Endodermal cell (in vitro differentiated cells): ENCODE measurements around the gene CCNK. TPM values are rescaled to one million over a fixed set of nuclear protein-coding genes. Genes with fewer than 3 reads are reported as not detected.

ENCODE experiments used
- DNase-seq: peaks from one replicate; pipeline ENCODE4 v3.0.0-alpha.2; 2017
- H3K27ac ChIP-seq: 2 replicates; pipeline ENCODE4 v1.5.1; 2013; ENCODE audit warnings: mild to moderate bottlenecking, low read depth, low read length, moderate library complexity
- H3K27me3 ChIP-seq: 2 replicates; pipeline ENCODE4 v1.6.1; 2013; ENCODE audit warnings: mild to moderate bottlenecking, low read length, moderate library complexity; ENCODE audit not compliant: insufficient read depth, control insufficient read depth, poor library complexity, severe bottlenecking
- H3K36me3 ChIP-seq: 2 replicates; pipeline ENCODE4 v1.7.0; 2013; ENCODE audit warnings: mild to moderate bottlenecking, low read length, moderate library complexity; ENCODE audit not compliant: control insufficient read depth, insufficient read depth
- H3K4me1 ChIP-seq: one replicate; pipeline ENCODE4 v1.7.0; 2013; ENCODE audit warnings: low read length; ENCODE audit not compliant: control insufficient read depth, insufficient read depth
- H3K4me3 ChIP-seq: 2 replicates; pipeline ENCODE4 v1.5.1; 2013; ENCODE audit warnings: mild to moderate bottlenecking, low read length, moderate library complexity
- H3K9ac ChIP-seq: 2 replicates; pipeline ENCODE4 v1.6.1; 2013; ENCODE audit warnings: mild to moderate bottlenecking, low read length, moderate library complexity; ENCODE audit not compliant: poor library complexity, severe bottlenecking; ENCODE audit errors: extremely low read depth
- H3K9me3 ChIP-seq: 2 replicates; pipeline ENCODE4 v1.6.1; 2013; ENCODE audit warnings: mild to moderate bottlenecking, low read length, moderate library complexity; ENCODE audit not compliant: control insufficient read depth
- H3K27ac Mint-ChIP-seq: 2 replicates; pipeline ENCODE4 v1.8.0; 2020; ENCODE audit warnings: mixed read lengths
- H3K27me3 Mint-ChIP-seq: 2 replicates; pipeline ENCODE4 v1.8.0; 2021; ENCODE audit warnings: mild to moderate bottlenecking, mixed read lengths; ENCODE audit not compliant: insufficient read depth
- H3K36me3 Mint-ChIP-seq: 2 replicates; pipeline ENCODE4 v1.8.0; 2020; ENCODE audit warnings: low read depth, mixed read lengths
- H3K4me1 Mint-ChIP-seq: 2 replicates; pipeline ENCODE4 v1.8.0; 2020; ENCODE audit warnings: mixed read lengths
- H3K4me3 Mint-ChIP-seq: 2 replicates; pipeline ENCODE4 v1.8.0; 2020; ENCODE audit warnings: mild to moderate bottlenecking, moderate library complexity, mixed read lengths
- H3K9me3 Mint-ChIP-seq: 2 replicates; pipeline ENCODE4 v1.8.0; 2020; ENCODE audit warnings: mild to moderate bottlenecking, mixed read lengths
- CTCF ChIP-seq: fragments of 200-600 bp; sonication (generic); conservative IDR thresholded peaks from 2 replicates; pipeline ENCODE4 v1.5.0; 2021; ENCODE audit warnings: antibody characterized with exemption, mild to moderate bottlenecking
- WGBS, 2 experiments: methylation state at CpG; one replicate each; pipeline versions ENCODE4 v1.1.5 to v1.1.7; 2013; ENCODE audit warnings: missing lambda C conversion rate in 2 of 2, mixed read lengths in 1 of 2; ENCODE audit not compliant: insufficient coverage in 1 of 2, insufficient read length in 1 of 2; 5-methylcytosine and 5-hydroxymethylcytosine counted together
- total RNA-seq, 2 donors: library from RNA; stranded (reverse); fragmentation: NEBNext Ultra II Directional in 1 of 2; extraction: Animal tissue kit (Norgen Biotek cat#: 25700) in 1 of 2; gene quantifications; 2 replicates in 1 of 2; 3 replicates in 1 of 2; pipeline ENCODE4 v1.2.1, GENCODE V29; 2021

Gene CCNK
- total RNA-seq, 2 donors from 2014 or later = 71.5 to 77.1 TPM

- peaks cover 3% of the 10 kb centered on the region for H3K4me1 Mint-ChIP-seq
- Histone ChIP-seq H3K9me3 (no peaks in the 10 kb centered on the region), H3K27me3 (no peaks in the 10 kb centered on the region), H3K9ac (no peak overlapping the region), H3K36me3 (peaks cover 42% of the 10 kb centered on the region), H3K27ac (no peak overlapping the region), H3K4me1 (no peaks in the 10 kb centered on the region), H3K4me3 (no peak overlapping the region)
- DNase-seq = no peak
- no peak for TF ChIP-seq CTCF
- no peaks in the 10 kb centered on the region for H3K27me3 Mint-ChIP-seq
- peaks cover 23% of the 10 kb centered on the region for H3K36me3 Mint-ChIP-seq
- no peak overlapping the region for H3K4me3 Mint-ChIP-seq
- no peaks in the 10 kb centered on the region for H3K9me3 Mint-ChIP-seq
- 90 to 94% methylated on average over 15 to 16 of the region's 16 CpGs for WGBS, 2 experiments
- no peak overlapping the region for H3K27ac Mint-ChIP-seq
These were observed 31.5 kb downstream of the CCNK start for GRCh38 chr14:99512571-99513182.

GRCh38 chr14:99513183-99513694 lies 32.0 kb downstream of the CCNK start:
- Mint-ChIP-seq H3K9me3 (no peaks in the 10 kb centered on the region), H3K27ac (no peak overlapping the region), H3K27me3 (no peaks in the 10 kb centered on the region), H3K4me3 (no peak overlapping the region), H3K36me3 (peaks cover 18% of the 10 kb centered on the region), H3K4me1 (peaks cover 3% of the 10 kb centered on the region)
- Histone ChIP-seq H3K27me3 (no peaks in the 10 kb centered on the region), H3K27ac (no peak overlapping the region), H3K9me3 (no peaks in the 10 kb centered on the region), H3K4me1 (no peaks in the 10 kb centered on the region), H3K4me3 (no peak overlapping the region), H3K9ac (no peak overlapping the region), H3K36me3 (peaks cover 37% of the 10 kb centered on the region)
- no peak for DNase-seq
- WGBS, 2 experiments = 94 to 98% methylated on average over 7 to 15 of the region's 15 CpGs
- no peak for TF ChIP-seq CTCF

DNA sequence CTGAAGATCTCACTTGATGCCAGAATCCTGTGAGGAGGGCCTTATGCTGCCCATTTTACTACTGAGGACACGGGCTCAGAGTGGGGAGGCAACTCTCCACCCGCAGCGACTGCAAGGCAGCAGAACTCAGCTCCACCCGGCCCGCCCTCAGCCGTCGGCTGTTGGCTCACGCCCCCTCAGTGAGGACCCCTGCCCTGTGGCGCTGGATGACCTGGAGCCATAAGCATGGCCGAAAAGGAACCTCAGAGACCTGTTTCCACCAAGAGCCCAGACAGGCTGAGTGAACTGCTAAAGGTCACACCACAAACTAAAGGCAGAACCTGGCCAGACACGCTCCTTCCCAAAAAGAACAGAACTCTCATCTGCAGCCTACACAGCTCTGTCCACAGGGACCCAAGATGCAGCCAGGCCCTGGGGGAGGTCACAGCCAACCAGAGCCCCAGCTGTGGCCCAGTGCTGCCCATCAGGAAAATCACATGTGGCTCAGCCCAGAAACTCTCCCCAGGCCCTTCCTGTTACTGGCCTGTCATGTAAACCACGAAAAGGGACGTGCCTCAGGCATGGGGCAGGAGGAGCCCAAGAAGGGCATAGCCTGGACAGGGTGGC lies 32.8 kb downstream of the CCNK start:
- Mint-ChIP-seq H3K27ac (peak overlapping the region; percentile 14), H3K4me1 (peaks cover 3% of the 10 kb centered on the region), H3K27me3 (no peaks in the 10 kb centered on the region), H3K36me3 (peaks cover 10% of the 10 kb centered on the region), H3K4me3 (no peak overlapping the region), H3K9me3 (no peaks in the 10 kb centered on the region)
- H3K9ac ChIP-seq = no peak overlapping the region
- peak; percentile 48 for DNase-seq
- no peaks in the 10 kb centered on the region for H3K9me3 ChIP-seq
- H3K36me3 ChIP-seq = peaks cover 29% of the 10 kb centered on the region
- TF ChIP-seq CTCF = no peak
- H3K4me1 ChIP-seq = no peaks in the 10 kb centered on the region
- no peaks in the 10 kb centered on the region for H3K27me3 ChIP-seq
- H3K27ac ChIP-seq = no peak overlapping the region
- no peak overlapping the region for H3K4me3 ChIP-seq
- 90 to 92% methylated on average over 9 to 13 of the region's 13 CpGs for WGBS, 2 experiments
